Measurements from ENCODE around the gene AGXT.
A peak's percentile ranks its signal among the peaks of the same experiment; 100 is the strongest.

AGXT gene

DNA sequence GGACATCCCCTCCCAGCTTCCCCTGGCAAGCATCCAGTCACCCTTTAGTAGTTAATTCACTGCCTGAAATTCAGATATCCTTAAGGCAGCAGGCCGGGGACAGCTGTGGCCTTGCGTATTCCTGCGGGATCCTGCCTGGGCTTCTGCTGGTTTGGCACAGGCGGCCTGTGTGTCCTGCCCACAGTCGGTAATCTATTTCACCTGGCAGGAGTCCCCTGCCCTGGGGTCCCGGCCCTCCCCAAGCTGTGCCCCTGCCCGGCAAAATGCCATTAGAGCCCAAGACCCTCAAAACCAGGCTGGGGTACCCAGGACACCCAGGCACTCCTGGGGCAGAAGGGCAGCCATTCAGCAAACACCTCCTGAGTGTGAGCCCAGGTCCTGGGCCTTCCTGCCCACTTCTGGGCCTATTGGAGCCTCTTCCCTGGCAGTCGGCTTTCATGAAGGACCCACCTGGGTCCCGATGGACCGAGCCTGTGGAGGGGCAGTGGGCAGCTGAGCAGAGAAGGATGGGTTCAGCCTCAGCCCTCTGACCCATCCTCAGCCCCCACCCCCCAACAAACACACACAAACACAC is 49.1 kb downstream of the AGXT start:
- no peak overlapping the region for H3K27ac Mint-ChIP-seq
- H3K36me3 Mint-ChIP-seq, result no peaks in the 10 kb centered on the region
- no peak overlapping the region for H3K4me3 Mint-ChIP-seq
- ATAC-seq, result no peak
- H3K27me3 Mint-ChIP-seq, result peaks cover 73% of the 10 kb centered on the region
- H3K4me1 Mint-ChIP-seq, result peaks cover 15% of the 10 kb centered on the region
- H3K9me3 Mint-ChIP-seq, result no peaks in the 10 kb centered on the region

DNA sequence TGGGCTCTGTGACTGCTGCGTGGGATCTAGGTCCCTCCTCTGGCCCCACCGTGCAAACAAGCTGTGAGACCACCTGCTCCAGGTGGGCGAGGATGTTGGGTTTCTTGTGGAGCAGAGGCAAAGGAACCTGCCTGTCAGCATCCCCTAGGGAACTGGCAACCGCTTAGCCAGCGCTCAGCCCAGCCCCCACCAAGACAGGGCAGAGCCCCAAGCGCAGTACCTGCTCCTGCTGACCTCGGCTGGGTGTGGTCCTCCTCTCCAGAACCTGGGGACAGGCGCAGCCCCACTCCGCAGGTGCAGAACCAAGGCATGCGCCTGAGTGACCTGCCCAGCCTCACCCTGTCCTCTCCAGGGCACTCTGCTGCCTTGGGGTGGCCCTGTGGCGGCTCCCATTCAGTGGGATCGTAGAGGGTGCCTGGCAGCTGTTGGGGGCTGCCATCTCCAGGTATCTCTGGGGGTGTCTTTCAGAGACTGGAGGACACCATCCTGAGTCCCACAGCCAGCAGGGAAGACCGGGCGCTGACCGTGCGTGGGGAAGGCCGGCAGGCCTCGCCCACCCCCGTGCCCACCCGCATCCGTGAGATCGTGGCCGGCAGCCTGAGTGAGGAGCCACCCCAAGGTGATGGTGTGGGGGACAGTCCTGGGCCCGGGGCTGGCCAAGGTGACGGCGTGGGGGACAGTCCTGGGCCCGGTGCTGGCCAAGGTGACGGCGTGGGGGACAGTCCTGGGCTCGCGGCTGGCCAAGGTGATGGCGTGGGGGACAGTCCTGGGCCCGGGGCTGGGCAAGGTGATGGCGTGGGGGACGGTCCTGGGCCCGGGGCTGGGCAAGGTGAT is 49.9 kb downstream of the AGXT start:
- H3K27ac Mint-ChIP-seq, result no peak overlapping the region
- ATAC-seq, result no peak
- H3K4me3 Mint-ChIP-seq, result no peak overlapping the region
- peaks cover 15% of the 10 kb centered on the region for H3K4me1 Mint-ChIP-seq
- H3K9me3 Mint-ChIP-seq, result no peaks in the 10 kb centered on the region
- no peaks in the 10 kb centered on the region for H3K36me3 Mint-ChIP-seq
- H3K27me3 Mint-ChIP-seq, result peaks cover 66% of the 10 kb centered on the region

DNA sequence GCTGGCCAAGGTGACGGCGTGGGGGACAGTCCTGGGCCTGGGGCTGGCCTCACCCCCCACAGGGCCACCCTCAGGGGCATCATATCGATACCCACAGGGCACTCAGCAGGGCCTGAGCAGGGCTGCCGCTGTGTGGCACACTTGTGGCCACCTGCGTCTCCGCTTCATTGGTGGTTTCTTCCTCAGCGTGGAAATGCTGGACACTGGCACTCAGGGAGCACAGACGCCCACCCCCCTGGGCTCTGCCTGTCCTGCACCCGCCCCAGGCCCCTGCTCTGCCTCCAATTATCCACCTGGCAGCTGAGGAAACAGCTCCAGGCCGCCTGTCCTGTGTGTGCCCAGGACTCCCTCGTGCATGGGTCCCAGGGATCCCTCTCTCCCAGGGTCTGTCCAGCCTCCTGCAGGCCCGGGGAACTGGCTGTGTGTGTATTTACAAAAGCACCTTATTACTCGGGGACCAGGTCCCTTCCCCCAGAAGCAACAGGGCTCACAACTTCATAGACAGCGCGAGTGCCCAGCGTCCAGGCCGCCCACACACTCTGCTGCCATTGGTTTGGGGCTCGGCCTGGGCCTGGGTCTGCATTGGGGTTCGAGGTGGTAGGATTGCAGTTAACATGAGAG is 50.6 kb downstream of the AGXT start:
- H3K36me3 Mint-ChIP-seq, result no peaks in the 10 kb centered on the region
- H3K4me1 Mint-ChIP-seq, result peaks cover 15% of the 10 kb centered on the region
- H3K27me3 Mint-ChIP-seq, result peaks cover 58% of the 10 kb centered on the region
- no peaks in the 10 kb centered on the region for H3K9me3 Mint-ChIP-seq
- no peak overlapping the region for H3K27ac Mint-ChIP-seq
- H3K4me3 Mint-ChIP-seq, result no peak overlapping the region
- ATAC-seq, result no peak

DNA sequence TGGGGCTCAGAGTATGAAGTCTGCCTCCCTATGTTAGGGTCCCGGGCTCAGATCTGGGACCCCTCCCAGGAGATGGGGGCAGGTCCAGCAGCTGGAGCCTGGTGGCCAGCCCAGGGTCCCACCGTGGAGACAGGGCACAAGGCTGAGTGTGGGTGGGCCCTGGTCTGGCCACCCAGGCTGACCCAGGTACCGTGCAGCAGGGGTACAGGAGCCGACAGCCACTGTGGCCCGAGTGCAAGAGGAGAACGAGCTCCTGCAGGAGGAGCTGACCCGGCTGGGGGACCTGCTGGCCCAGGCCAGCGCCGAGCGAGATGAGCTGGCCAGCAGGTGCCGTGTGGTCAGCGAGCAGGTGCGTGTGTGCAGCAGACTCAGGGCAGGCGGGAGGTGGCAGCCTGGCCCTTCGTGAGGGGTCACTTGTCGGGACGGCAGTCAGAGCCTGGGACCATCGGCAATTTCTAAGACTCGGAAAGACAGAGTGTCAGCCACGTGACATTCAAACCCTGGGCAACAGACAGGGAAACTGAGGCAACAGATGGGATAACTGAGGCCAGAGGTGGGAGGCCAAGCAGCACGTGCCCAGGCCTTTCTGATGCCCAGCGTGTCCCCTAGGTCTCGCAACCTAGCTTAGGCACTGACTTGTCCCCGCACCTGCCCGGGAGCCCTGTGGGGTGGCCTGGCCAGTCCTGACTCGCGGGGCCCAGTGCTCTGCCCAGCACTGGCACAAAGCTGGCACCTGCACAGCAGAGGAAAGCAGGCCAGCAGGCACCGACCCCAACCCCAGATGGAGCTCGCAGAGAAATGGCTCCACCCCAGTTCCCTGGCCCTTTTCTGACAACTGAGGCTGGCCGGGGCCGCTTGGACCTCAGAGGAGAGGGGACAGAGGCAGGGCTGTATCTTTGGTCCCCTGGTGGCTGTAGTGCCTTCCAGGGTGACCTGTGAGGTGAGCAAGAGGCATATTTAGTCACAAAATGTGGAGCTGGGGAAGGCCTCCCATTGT is 51.5 kb downstream of the AGXT start:
- Mint-ChIP-seq H3K9me3 (no peaks in the 10 kb centered on the region), H3K4me1 (peaks cover 15% of the 10 kb centered on the region), H3K4me3 (no peak overlapping the region), H3K36me3 (no peaks in the 10 kb centered on the region), H3K27ac (no peak overlapping the region), H3K27me3 (peaks cover 54% of the 10 kb centered on the region)
- ATAC-seq, result no peak

DNA sequence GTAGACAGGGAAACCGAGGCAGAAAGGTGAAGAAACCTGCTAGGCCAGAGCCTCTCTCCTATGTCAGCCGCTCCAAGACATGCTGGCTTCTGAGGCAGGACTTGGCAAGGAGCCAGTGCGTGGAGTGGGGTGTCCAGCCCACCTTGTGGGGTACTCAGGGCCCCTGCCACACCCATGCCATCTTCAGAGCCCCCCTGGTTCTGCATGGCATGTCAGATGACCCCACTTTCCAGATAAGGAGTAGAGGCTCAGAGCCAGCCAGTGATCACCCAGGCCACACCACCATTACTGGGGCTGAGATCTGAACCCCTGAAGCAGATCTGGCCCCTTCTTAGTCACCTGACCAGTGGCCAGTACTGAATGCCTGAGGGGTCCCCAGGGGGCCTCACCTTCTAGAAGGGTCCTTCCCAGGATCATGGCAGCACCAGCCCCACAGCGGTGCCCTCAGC is 52.2 kb downstream of the AGXT start:
- Mint-ChIP-seq H3K9me3 (no peaks in the 10 kb centered on the region), H3K4me1 (peaks cover 10% of the 10 kb centered on the region), H3K36me3 (no peaks in the 10 kb centered on the region), H3K27me3 (peaks cover 54% of the 10 kb centered on the region), H3K4me3 (no peak overlapping the region), H3K27ac (no peak overlapping the region)
- ATAC-seq, result no peak

DNA sequence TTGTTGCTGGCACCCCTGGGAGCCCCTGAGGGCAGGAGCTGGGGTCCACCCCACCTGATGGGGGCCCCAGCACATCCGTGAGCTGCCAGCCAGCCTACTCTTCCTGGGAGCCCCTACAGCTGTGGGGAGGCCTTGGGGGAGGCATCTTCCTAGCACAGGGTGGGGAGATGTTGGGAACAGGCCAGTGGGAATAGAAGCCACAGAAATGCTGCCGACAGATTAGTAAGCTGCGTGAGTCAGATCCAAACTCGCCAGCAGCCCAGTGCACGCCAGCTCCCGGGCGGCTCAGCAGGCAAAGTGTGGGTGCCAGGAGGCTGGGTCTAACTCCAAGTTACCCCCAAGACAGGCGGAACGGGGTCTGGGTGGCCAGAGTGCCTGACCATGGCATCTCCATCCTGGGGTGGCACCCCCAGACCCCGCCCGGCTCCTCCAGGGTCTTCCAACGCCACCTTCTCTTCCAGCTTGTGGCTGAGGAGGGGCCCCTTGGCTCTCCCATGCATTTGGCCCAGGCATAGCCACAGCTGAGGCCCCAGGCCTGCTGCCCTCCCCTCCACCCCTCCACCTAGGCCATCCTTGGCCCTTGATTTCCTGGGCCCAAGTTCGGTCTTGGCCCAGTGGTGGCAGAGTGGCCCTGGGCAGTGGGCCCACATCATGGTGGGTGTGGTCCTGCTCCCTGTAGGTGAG is 52.8 kb downstream of the AGXT start:
- H3K27ac Mint-ChIP-seq, result no peak overlapping the region
- H3K4me3 Mint-ChIP-seq, result no peak overlapping the region
- peaks cover 53% of the 10 kb centered on the region for H3K27me3 Mint-ChIP-seq
- no peaks in the 10 kb centered on the region for H3K9me3 Mint-ChIP-seq
- peaks cover 8% of the 10 kb centered on the region for H3K4me1 Mint-ChIP-seq
- H3K36me3 Mint-ChIP-seq, result no peaks in the 10 kb centered on the region
- no peak for ATAC-seq

DNA sequence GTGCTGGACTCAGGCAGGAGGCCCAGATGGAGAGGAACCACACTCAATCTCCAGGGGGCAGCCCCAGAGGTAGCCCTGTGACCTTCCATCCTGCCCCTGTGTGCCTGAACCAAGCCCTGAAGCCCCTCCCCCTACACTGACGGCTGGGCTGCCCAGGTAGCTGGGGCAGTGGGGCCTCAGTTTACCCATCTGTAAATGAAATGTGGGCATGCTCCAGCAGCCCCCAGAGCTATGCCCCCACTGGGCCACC is 53.3 kb downstream of the AGXT start:
- no peaks in the 10 kb centered on the region for H3K9me3 Mint-ChIP-seq

DNA sequence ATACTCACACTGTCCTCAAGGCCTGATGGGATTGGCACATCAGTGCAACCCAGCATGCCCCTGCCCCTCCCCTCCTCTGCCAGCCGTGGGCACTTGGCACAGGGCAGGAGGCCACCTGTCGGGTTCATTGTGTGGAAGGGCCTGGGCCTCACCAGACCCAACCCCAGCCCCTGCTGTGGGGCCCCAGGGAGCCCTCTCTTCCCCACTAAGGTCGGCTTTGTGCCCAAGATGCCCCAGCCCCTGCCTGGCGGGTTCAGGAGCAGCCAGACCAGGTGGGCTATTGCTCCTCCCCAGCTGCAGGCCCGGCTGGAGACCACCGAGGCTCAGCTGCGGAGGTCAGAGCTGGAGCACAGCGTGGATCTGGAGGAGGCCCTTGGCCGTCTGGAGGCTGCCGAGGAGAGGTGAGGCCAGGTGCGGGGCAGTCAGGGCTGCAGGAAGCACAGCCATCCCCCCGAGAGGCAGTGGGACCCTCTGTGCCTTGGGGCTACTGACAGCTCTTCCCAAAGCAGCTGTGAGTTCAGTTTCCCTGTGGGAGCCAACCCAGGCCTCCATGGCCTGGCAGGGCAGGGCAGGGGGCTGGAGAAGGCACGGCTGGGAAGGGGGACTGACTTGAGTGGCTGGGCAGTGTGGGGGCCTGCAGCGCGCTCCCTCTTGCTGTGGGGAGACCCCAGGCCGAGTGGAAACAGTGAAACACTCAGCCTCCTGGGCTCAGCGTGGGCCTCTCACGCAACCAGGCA is 53.8 kb downstream of the AGXT start:
- H3K4me3 Mint-ChIP-seq, result no peak overlapping the region
- no peak overlapping the region for H3K27ac Mint-ChIP-seq
- H3K27me3 Mint-ChIP-seq, result peaks cover 46% of the 10 kb centered on the region
- no peaks in the 10 kb centered on the region for H3K4me1 Mint-ChIP-seq
- no peaks in the 10 kb centered on the region for H3K36me3 Mint-ChIP-seq
- ATAC-seq, result no peak
- no peaks in the 10 kb centered on the region for H3K9me3 Mint-ChIP-seq

More for the DNA sequence above, 53.3 kb downstream of the AGXT start:
- no peak overlapping the region for H3K4me3 Mint-ChIP-seq
- no peak for ATAC-seq
- peaks cover 4% of the 10 kb centered on the region for H3K4me1 Mint-ChIP-seq
- peaks cover 49% of the 10 kb centered on the region for H3K27me3 Mint-ChIP-seq
- no peaks in the 10 kb centered on the region for H3K36me3 Mint-ChIP-seq
- no peak overlapping the region for H3K27ac Mint-ChIP-seq

DNA sequence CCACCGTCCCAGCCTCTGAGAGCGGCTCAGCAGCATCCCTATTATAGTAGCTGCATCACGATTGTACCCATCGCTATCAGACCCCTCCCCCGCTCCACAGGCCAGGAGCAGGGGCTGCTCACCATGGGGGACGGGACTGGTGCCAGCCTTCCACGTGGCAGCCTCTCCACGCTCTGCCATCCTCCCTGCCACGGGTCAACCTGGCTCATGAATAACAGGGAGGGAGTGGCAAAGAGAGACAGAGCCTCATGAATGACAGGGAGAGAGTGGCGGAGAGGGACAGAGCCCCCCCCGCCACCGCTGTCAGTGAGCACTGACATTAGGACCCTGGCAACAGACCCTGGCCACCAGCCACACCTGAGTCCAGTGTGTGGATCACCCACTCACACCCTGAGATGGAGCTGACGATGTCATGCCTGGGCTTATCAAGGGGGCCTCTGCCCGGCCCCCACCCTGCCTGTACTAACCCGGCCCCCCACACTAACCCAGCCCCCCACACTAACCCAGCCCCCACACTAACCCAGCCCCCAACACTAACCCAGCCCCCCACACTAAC is 54.4 kb downstream of the AGXT start:
- Mint-ChIP-seq H3K36me3 (no peaks in the 10 kb centered on the region), H3K4me3 (no peak overlapping the region), H3K4me1 (no peaks in the 10 kb centered on the region), H3K27ac (no peak overlapping the region), H3K27me3 (peaks cover 46% of the 10 kb centered on the region), H3K9me3 (no peaks in the 10 kb centered on the region)
- ATAC-seq, result no peak

DNA sequence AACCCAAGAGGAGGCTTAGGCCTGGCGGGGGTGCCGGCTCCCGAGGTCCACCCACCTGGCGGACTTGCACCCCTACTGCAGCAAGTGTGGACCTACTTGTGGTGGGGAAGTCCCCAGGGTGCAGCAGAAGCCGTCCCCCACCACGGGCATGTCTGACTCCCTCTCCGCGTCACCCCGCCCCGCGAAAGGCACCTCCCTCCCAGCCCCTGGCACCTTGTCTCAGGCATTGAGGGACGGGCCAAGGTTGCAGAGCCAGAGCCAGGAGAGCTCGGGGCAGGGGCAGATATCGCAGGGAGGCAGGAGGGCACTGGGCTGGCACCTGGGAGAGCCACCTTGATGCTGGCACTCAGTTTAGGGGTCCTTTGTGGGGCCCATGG is 56.6 kb downstream of the AGXT start:
- H3K4me1 Mint-ChIP-seq, result no peaks in the 10 kb centered on the region
- no peak overlapping the region for H3K27ac Mint-ChIP-seq
- no peaks in the 10 kb centered on the region for H3K36me3 Mint-ChIP-seq
- peaks cover 47% of the 10 kb centered on the region for H3K27me3 Mint-ChIP-seq
- no peak overlapping the region for H3K4me3 Mint-ChIP-seq
- H3K9me3 Mint-ChIP-seq, result no peaks in the 10 kb centered on the region
- ATAC-seq, result no peak

DNA sequence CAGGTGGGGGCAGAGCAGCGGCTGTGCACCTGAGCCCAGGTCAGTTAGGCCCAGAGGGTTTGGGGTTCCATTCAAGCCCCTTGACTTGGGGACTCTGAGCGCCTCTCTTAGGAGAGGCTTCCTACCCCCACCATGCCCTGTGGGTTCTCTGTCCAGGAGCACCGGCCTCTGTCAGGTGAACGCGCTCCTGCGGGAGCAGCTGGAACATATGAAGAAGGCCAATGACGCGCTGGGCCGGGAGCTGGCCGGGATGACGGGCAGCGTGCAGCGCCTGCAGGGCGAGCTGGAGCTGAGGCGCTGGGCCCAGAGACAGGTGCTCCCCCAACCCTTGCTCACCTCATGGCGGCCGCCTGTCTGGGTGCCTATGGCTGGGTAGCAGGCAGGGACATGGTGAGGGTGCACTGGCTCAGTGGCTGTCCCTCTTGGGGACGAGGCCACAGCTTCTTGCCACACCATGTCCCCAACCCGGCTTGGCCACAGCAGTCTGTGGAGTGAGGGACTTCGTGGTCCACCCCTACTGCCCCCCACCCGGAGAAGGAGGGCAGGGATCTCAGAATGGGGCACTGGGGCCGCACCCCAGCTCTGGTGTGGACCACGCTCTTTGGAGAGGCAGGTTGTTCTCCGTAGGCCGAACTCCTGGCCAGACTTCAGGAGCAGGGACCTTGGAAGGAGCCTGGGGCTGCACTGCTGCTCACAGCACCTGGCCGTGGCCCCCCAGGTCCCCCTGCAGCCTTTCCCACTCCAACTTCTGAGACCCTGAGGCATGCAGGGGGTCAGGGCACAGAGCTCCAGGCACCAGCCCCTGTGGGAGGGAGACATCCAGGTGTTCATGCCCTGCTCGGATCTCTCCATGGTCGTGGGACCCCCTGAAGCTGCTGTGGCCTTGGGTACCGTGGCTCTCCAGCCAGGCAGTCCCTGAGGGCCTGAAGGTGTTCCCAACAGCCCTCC is 57.2 kb downstream of the AGXT start:
- Mint-ChIP-seq H3K27ac (no peak overlapping the region), H3K36me3 (no peaks in the 10 kb centered on the region), H3K27me3 (peaks cover 52% of the 10 kb centered on the region), H3K9me3 (no peaks in the 10 kb centered on the region), H3K4me3 (no peak overlapping the region), H3K4me1 (no peaks in the 10 kb centered on the region)
- ATAC-seq, result peak; percentile 2

DNA sequence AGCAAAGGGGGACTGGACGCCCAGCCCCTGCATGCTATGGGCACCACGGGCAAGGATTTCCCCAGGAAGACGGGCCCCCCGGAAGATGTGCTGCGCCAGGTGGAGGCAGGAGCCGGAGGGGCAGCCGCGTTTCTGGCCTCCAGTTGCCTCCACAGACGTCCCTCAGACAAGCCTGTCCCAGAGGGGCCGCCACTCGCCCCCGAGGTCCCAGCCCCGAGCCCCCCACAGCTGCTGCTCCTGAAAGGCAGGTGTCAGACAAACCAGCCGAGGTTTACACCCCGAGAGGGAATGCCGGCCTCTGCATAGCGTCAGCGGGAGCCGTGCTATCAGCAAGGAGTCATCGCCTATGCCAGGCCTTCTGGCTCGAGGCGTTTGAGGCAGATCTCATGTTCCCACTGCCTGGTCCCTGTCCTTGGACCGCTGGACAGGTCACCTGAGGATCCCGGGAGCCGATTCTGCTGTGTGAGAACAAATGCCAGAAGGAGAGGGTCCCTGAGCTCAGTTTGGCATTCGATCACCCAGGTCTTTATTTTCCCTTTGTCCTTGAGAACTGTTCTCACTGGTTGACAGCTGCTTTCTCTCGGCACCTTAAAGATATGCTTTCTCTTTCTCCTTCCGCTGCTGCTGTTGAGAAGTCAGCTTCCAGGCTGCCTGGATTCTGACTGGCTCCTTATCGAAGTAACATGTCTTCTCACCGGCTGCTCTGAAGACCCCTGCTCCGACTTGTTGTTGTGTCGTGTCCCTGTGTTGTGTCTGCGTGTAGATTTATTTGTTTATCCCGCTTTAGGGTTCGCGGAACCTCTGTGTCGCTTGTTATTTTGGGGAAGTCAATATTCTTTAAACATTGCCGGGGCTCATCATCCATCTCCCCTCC is 58.1 kb downstream of the AGXT start:
- H3K27me3 Mint-ChIP-seq, result peaks cover 61% of the 10 kb centered on the region
- H3K4me3 Mint-ChIP-seq, result no peak overlapping the region
- no peaks in the 10 kb centered on the region for H3K9me3 Mint-ChIP-seq
- H3K36me3 Mint-ChIP-seq, result no peaks in the 10 kb centered on the region
- no peak overlapping the region for H3K27ac Mint-ChIP-seq
- no peak for ATAC-seq
- H3K4me1 Mint-ChIP-seq, result no peaks in the 10 kb centered on the region

All from stimulated activated memory B cell treated with anti-CD40 and anti-IgM and Interleukin-4, amounts not matched to agents 10 μg/mL and 1 μg/mL and 100 μg/mL, for 72 hours (primary cell).